Erythroblast (primary cell): ENCODE data around the gene XAF1.

Source experiments
- GATA1 ChIP-seq: IDR thresholded peaks from 2 replicates; pipeline ENCODE4 v1.6.1; 2011; ENCODE audit warnings: low read depth, mild to moderate bottlenecking, control low read depth, low read length, moderate library complexity
- POLR2A ChIP-seq: IDR thresholded peaks from 2 replicates; pipeline ENCODE4 v1.6.1; 2011; ENCODE audit warnings: mild to moderate bottlenecking, low read length

DNA sequence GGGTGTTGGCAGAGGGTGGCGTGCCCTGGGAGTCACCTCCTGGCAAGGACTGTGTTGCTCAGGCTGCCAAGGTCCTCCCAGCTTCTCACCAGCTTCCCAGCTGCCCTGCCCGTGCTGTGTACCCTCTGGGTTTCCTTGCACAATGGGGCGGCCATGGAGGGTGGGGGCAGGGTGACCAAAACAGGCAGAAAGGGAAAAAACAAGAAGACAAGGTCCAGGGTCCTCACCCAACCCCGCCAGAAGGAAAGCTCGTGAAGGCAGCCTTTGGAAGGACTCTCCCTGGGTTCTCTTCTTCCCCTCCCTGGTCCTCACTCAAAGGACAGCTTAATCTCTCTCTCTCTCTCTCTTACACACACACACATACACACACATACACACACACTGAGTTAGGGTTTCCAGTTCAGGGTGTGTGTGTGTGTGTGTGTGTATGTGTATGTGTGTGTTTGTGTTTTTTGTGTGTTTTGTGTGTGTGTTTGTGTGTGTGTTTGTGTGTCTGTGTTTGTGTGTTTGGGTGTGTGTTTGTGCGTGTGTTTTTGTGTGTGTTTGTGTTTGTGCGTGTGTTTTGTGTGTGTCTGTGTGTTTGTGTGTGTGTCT lies 44.7 kb upstream of the XAF1 start:
- TF ChIP-seq POLR2A (no peak), GATA1 (no peak)
